GM21786 (cell line): ENCODE results near the gene WT1.

ENCODE experiments used
- ATAC-seq: cut with Tn5 transposase; IDR thresholded peaks from one replicate; pipeline ENCODE4 v1.9.1; 2021; ENCODE audit not compliant: unreplicated experiment

WT1 gene

GRCh38 chr11:32438866-32439489 is 3.6 kb upstream of the WT1 start:
- ATAC-seq: no peak

GRCh38 chr11:32438346-32438865 is 3.1 kb upstream of the WT1 start:
- no peak for ATAC-seq

GRCh38 chr11:32437495-32438345 is 2.4 kb upstream of the WT1 start:
- ATAC-seq: no peak

- ATAC-seq: no peak
These were observed 1.6 kb upstream of the WT1 start for GRCh38 chr11:32436751-32437494.

GRCh38 chr11:32435942-32436750 is 807 bp upstream of the WT1 start:
- ATAC-seq: no peak

- ATAC-seq: no peak
These were observed 223 bp downstream of the WT1 start for GRCh38 chr11:32435152-32435480.

GRCh38 chr11:32434356-32435151 is 785 bp downstream of the WT1 start:
- no peak for ATAC-seq

- ATAC-seq: no peak
These were observed 1.4 kb downstream of the WT1 start for GRCh38 chr11:32433914-32434355.

GRCh38 chr11:32433101-32433913 is 2.0 kb downstream of the WT1 start:
- ATAC-seq: no peak

- ATAC-seq: no peak
These were observed 2.8 kb downstream of the WT1 start for GRCh38 chr11:32432565-32432964.

GRCh38 chr11:32430568-32431381 is 4.6 kb downstream of the WT1 start:
- no peak for ATAC-seq

GRCh38 chr11:32429477-32429876 is 5.9 kb downstream of the WT1 start:
- no peak for ATAC-seq

- ATAC-seq: no peak
These were observed 6.6 kb downstream of the WT1 start for GRCh38 chr11:32428665-32429303.

GRCh38 chr11:32427935-32428664 is 7.2 kb downstream of the WT1 start:
- no peak for ATAC-seq

- ATAC-seq: no peak
These were observed 7.8 kb downstream of the WT1 start for GRCh38 chr11:32427616-32427934.

GRCh38 chr11:32426819-32427615 is 8.3 kb downstream of the WT1 start:
- no peak for ATAC-seq

GRCh38 chr11:32426192-32426591 is 9.1 kb downstream of the WT1 start:
- no peak for ATAC-seq
